Smooth muscle cell (in vitro differentiated cells): Measurements from ENCODE around the gene ARL5B. TPM values are rescaled to one million over a fixed set of nuclear protein-coding genes. Genes with fewer than 3 reads are reported as not detected.
A peak's percentile ranks its signal among the peaks of the same experiment; 100 is the strongest.

Source experiments
- DNase-seq: peaks from one replicate; lab custom pipeline; 2025; ENCODE audit not compliant: unreplicated experiment; lab: John Stamatoyannopoulos, UW
- H2AFZ ChIP-seq: fragments of 200-600 bp; sonication (generic); 2 replicates; pipeline ENCODE4 v1.6.0; 2016; ENCODE audit warnings: antibody characterized with exemption, low read depth, mild to moderate bottlenecking
- H3F3A ChIP-seq: fragments of 200-600 bp; sonication (generic); 2 replicates; pipeline ENCODE4 v1.6.0; 2017; ENCODE audit warnings: antibody characterized with exemption, low read depth
- H3K27ac ChIP-seq: fragments of 200-600 bp; sonication (generic); 2 replicates; pipeline ENCODE4 v1.5.1; 2016; ENCODE audit warnings: low read depth, mild to moderate bottlenecking
- H3K27me3 ChIP-seq: fragments of 200-600 bp; sonication (generic); 2 replicates; pipeline ENCODE4 v1.6.1; 2016; ENCODE audit warnings: low read depth, mild to moderate bottlenecking
- H3K36me3 ChIP-seq: fragments of 200-600 bp; sonication (generic); 2 replicates; pipeline ENCODE4 v1.5.1; 2016; ENCODE audit warnings: low read depth
- H3K4me1 ChIP-seq: fragments of 200-600 bp; sonication (generic); 2 replicates; pipeline ENCODE4 v1.5.1; 2016; ENCODE audit warnings: low read depth
- H3K4me2 ChIP-seq: fragments of 200-600 bp; sonication (generic); 2 replicates; pipeline ENCODE4 v1.6.0; 2016; ENCODE audit warnings: mild to moderate bottlenecking
- H3K4me3 ChIP-seq: fragments of 200-600 bp; sonication (generic); 2 replicates; pipeline ENCODE4 v1.5.1; 2016; ENCODE audit warnings: mild to moderate bottlenecking
- H3K79me2 ChIP-seq: fragments of 200-600 bp; sonication (generic); 2 replicates; pipeline ENCODE4 v1.6.0; 2016; ENCODE audit warnings: low read depth, mild to moderate bottlenecking
- H3K9ac ChIP-seq: fragments of 200-600 bp; sonication (generic); 2 replicates; pipeline ENCODE4 v1.6.0; 2016; ENCODE audit warnings: low read depth
- H3K9me3 ChIP-seq: fragments of 200-600 bp; sonication (generic); replicated peaks from 2 replicates; pipeline ENCODE4 v1.5.1; 2016; ENCODE audit warnings: low read depth
- H4K20me1 ChIP-seq: fragments of 200-600 bp; sonication (generic); 2 replicates; pipeline ENCODE4 v1.6.0; 2016; ENCODE audit warnings: low read depth
- WGBS: methylation state at CpG from one replicate; pipeline ENCODE4 v1.1.7; 2016; ENCODE audit warnings: low lambda C conversion rate; 5-methylcytosine and 5-hydroxymethylcytosine counted together
- polyA plus RNA-seq: library from polyadenylated mRNA; unstranded; fragments of >200 nt; fragmentation: Nextera tagmentation; extraction: Ambion mirVana; gene quantifications from 2 replicates; pipeline ENCODE4 v1.2.1, GENCODE V29; 2016
- total RNA-seq: library from RNA; depleted of rRNA; stranded (reverse); fragments of >200 nt; gene quantifications from 2 replicates; pipeline ENCODE4 v1.2.3, GENCODE V29; 2014
- TF ChIP-seq, protein P1 (sequence below): fragments of 200-600 bp; sonication (generic); IDR thresholded peaks from 2 replicates; pipeline ENCODE4 v1.5.1; 2017; ENCODE audit warnings: borderline replicate concordance, mild to moderate bottlenecking, antibody characterized with exemption; ENCODE audit not compliant: insufficient read depth, poor library complexity, severe bottlenecking

ARL5B gene
- total and polyA plus RNA-seq, 2 experiments from 2014 or later: 12.9 to 80.9 TPM

- 95% methylated on average over 2 of the region's 2 CpGs for WGBS
- Histone ChIP-seq H3K4me2 (no peak overlapping the region), H4K20me1 (no peaks in the 10 kb centered on the region), H3K4me1 (peaks cover 18% of the 10 kb centered on the region), H3F3A (peaks cover 5% of the 10 kb centered on the region), H3K4me3 (no peak overlapping the region), H3K9ac (no peak overlapping the region), H2AFZ (no peak overlapping the region), H3K27me3 (no peaks in the 10 kb centered on the region), H3K9me3 (no peaks in the 10 kb centered on the region), H3K27ac (no peak overlapping the region), H3K79me2 (peaks cover 34% of the 10 kb centered on the region), H3K36me3 (no peaks in the 10 kb centered on the region)
- TF ChIP-seq, protein P1, sequence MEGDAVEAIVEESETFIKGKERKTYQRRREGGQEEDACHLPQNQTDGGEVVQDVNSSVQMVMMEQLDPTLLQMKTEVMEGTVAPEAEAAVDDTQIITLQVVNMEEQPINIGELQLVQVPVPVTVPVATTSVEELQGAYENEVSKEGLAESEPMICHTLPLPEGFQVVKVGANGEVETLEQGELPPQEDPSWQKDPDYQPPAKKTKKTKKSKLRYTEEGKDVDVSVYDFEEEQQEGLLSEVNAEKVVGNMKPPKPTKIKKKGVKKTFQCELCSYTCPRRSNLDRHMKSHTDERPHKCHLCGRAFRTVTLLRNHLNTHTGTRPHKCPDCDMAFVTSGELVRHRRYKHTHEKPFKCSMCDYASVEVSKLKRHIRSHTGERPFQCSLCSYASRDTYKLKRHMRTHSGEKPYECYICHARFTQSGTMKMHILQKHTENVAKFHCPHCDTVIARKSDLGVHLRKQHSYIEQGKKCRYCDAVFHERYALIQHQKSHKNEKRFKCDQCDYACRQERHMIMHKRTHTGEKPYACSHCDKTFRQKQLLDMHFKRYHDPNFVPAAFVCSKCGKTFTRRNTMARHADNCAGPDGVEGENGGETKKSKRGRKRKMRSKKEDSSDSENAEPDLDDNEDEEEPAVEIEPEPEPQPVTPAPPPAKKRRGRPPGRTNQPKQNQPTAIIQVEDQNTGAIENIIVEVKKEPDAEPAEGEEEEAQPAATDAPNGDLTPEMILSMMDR: no peak
- no peak for DNase-seq
Observed at GRCh38 chr10:18647151-18647550, 12.1 kb upstream of the ARL5B start.

DNA sequence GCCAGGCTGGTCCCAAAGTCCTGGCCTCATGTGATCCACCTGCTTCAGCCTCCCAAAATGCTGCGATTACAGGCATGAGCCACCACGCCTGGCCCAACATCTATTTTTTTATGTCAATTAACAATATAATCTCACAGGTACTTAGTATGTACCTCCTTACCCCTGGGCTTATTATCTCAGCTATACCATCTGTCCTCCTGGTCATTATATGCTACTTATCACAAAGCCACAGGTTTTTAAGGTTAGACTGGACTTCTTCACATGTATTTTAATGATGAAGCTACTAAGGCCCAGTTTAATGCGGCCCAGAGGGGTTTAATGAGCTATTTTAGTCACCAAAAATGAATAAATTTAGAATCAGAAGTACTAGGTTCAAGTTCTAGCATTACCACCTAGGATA is 11.3 kb upstream of the ARL5B start:
- Histone ChIP-seq H3K4me3 (no peak overlapping the region), H3K79me2 (peaks cover 34% of the 10 kb centered on the region), H4K20me1 (no peaks in the 10 kb centered on the region), H3K36me3 (no peaks in the 10 kb centered on the region), H2AFZ (no peak overlapping the region), H3K4me1 (peaks cover 19% of the 10 kb centered on the region), H3K27me3 (no peaks in the 10 kb centered on the region), H3F3A (peaks cover 5% of the 10 kb centered on the region), H3K9ac (no peak overlapping the region), H3K27ac (no peak overlapping the region), H3K9me3 (no peaks in the 10 kb centered on the region), H3K4me2 (no peak overlapping the region)
- WGBS: 97% methylated on average over 3 of the region's 3 CpGs
- DNase-seq: no peak
- TF ChIP-seq, protein P1: no peak

DNA sequence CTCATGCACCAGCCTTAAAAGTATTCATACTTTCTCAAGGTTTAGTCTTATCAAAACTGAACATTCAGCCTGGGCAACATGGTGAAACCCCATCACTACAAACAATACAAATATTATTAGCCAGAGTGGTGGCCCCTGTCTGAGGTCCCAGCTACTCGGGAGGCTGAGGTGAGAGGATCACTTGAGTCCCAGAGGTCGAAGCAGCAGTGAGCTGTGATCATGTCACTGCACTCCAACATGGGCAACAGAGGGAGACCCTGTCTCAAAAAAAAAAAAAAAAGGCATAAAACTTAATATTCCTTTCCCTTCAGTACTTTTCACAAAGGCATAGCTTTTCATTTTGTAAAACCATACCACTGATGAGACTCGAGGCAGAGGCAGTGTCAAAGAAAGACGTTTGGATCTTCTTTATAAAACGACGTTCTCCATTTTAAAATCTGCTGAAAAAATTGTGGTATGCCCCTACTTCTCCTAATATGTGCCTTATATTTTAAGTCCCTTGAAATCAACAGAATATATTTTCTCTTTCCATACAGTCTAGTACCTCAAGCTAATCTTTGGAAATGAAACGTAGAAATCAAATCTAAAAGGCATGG is 9.8 kb upstream of the ARL5B start:
- 78% methylated on average over 7 of the region's 7 CpGs for WGBS
- Histone ChIP-seq H3K79me2 (peaks cover 34% of the 10 kb centered on the region), H2AFZ (no peak overlapping the region), H3K36me3 (no peaks in the 10 kb centered on the region), H3K4me3 (peak overlapping the region; percentile 95), H3K9ac (peak overlapping the region; percentile 89), H3K9me3 (no peaks in the 10 kb centered on the region), H4K20me1 (no peaks in the 10 kb centered on the region), H3K27me3 (no peaks in the 10 kb centered on the region), H3K4me2 (peak overlapping the region; percentile 92), H3F3A (peaks cover 5% of the 10 kb centered on the region), H3K27ac (no peak overlapping the region), H3K4me1 (peaks cover 19% of the 10 kb centered on the region)
- no peak for DNase-seq
- TF ChIP-seq, protein P1: no peak

- 4% methylated on average over 6 of the region's 6 CpGs for whole genome bisulfite sequencing
- TF ChIP-seq, protein P1: no peak
- H3K4me2 ChIP-seq: peak overlapping the region; percentile 92
- no peaks in the 10 kb centered on the region for H3K36me3 ChIP-seq
- H3K79me2 ChIP-seq: peaks cover 34% of the 10 kb centered on the region
- no peaks in the 10 kb centered on the region for H3K27me3 ChIP-seq
- peak overlapping the region; percentile 100 for H2AFZ ChIP-seq
- no peak for DNase-seq
- peak overlapping the region; percentile 89 for H3K9ac ChIP-seq
- peaks cover 5% of the 10 kb centered on the region for H3F3A ChIP-seq
- peak overlapping the region; percentile 84 for H3K27ac ChIP-seq
- H3K4me3 ChIP-seq: peak overlapping the region; percentile 95
- H3K9me3 ChIP-seq: no peaks in the 10 kb centered on the region
- H3K4me1 ChIP-seq: peaks cover 19% of the 10 kb centered on the region
- H4K20me1 ChIP-seq: no peaks in the 10 kb centered on the region
Observed at GRCh38 chr10:18650404-18650997, 8.7 kb upstream of the ARL5B start.
